Lower lobe of right lung (tissue), 2 donors: ENCODE measurements around the gene ATP12A. TPM values are rescaled to one million over a fixed set of nuclear protein-coding genes. Genes with fewer than 3 reads are reported as not detected.

ENCODE experiments used
- ATAC-seq, 2 donors: fragments of 200-7000 bp; cut with Tn5 transposase; one replicate each; pipeline ENCODE4 v1.9.1; 2020 to 2022; ENCODE audit warnings: mild to moderate bottlenecking in 2 of 2, moderate library complexity in 2 of 2
- DNase-seq: peaks from one replicate; pipeline ENCODE4 v3.0.0-alpha.2; 2020
- H3K27ac ChIP-seq: fragments of 200-600 bp; one replicate; pipeline ENCODE4 v1.8.0; 2022
- H3K27me3 ChIP-seq: fragments of 200-600 bp; one replicate; pipeline ENCODE4 v1.8.0; 2022; ENCODE audit warnings: low read depth
- H3K36me3 ChIP-seq: fragments of 200-600 bp; one replicate; pipeline ENCODE4 v1.8.0; 2022; ENCODE audit warnings: mild to moderate bottlenecking
- H3K4me1 ChIP-seq: fragments of 200-600 bp; one replicate; pipeline ENCODE4 v1.8.0; 2022
- H3K4me3 ChIP-seq: fragments of 200-600 bp; one replicate; pipeline ENCODE4 v1.8.0; 2022; ENCODE audit warnings: mild to moderate bottlenecking
- H3K9me3 ChIP-seq: fragments of 200-600 bp; one replicate; pipeline ENCODE4 v1.8.0; 2022
- intact Hi-C: fragments of 100-400 bp; cut with DNase I; formaldehyde crosslinking; loops from one replicate; pipeline ENCODE4 v1.11.0; 2022
- total RNA-seq: library from RNA; stranded (reverse); fragmentation: NEBNext Ultra II Directional; extraction: Animal tissue kit (Norgen Biotek cat#: 25700); gene quantifications from one replicate; pipeline ENCODE4 v1.2.1, GENCODE V29; 2021
- TF ChIP-seq, protein P1 (sequence below): fragments of 200-600 bp; IDR thresholded peaks from one replicate; pipeline ENCODE4 v1.8.0; 2022; ENCODE audit warnings: antibody characterized with exemption, mild to moderate bottlenecking
- donor health status: DM: no; HTN: yes; CAD: no; lungs with severe emphysema.

The ATP12A gene
- total RNA-seq, 1 donor from 2014 or later: 1.3 TPM

DNA sequence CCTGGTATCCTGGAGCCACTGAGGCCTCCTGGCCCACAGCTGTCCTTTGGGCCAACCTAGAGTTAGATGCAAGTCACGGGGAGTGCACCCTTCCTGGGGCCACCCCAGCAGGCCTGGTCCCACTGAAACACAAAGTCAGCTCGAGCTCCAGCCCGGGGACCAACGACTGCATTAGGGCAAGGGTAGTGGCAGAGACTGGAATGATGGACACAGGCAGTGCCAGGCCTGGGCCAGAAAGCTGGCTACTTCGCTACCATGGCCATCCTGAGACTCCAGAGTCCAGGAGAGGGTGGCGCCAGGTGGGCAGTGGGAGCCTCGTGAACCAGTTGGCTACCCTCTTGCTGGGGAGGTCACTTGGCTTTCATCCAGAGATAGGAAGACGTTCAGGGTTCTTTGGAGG lies 61.6 kb downstream of the ATP12A start:
- no peak for DNase-seq

DNA sequence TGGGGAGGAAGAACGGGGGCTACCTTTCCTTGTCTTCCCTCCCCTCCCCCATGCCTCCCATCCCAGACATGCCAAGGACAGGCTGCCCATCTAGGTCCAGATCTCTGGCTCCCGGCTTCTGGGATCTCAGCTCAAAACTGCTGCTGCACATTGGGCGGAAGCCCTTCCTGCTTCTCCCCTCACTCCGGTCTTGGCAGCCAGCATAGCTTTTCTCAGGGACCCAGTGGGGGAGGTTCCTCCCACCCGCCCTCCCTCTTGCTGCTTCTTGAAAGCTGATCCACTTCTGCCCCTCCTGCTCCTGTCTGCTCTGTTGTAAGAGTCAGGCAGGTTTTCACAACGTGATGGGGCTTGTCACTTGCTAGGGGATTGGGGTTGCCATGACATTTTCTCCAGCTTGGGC lies 62.1 kb downstream of the ATP12A start:
- H3K27ac ChIP-seq: no peak overlapping the region
- no peak overlapping the region for H3K4me3 ChIP-seq
- TF ChIP-seq, protein P1, sequence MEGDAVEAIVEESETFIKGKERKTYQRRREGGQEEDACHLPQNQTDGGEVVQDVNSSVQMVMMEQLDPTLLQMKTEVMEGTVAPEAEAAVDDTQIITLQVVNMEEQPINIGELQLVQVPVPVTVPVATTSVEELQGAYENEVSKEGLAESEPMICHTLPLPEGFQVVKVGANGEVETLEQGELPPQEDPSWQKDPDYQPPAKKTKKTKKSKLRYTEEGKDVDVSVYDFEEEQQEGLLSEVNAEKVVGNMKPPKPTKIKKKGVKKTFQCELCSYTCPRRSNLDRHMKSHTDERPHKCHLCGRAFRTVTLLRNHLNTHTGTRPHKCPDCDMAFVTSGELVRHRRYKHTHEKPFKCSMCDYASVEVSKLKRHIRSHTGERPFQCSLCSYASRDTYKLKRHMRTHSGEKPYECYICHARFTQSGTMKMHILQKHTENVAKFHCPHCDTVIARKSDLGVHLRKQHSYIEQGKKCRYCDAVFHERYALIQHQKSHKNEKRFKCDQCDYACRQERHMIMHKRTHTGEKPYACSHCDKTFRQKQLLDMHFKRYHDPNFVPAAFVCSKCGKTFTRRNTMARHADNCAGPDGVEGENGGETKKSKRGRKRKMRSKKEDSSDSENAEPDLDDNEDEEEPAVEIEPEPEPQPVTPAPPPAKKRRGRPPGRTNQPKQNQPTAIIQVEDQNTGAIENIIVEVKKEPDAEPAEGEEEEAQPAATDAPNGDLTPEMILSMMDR: no peak
- no peaks in the 10 kb centered on the region for H3K36me3 ChIP-seq
- no peak for DNase-seq
- no peak for ATAC-seq
- H3K4me1 ChIP-seq: peaks cover 2% of the 10 kb centered on the region
- no peaks in the 10 kb centered on the region for H3K9me3 ChIP-seq
- intact Hi-C loops: no loop called here
- H3K27me3 ChIP-seq: peaks cover 34% of the 10 kb centered on the region

More for the DNA sequence above, 61.6 kb downstream of the ATP12A start:
- Histone ChIP-seq H3K27ac (no peak overlapping the region), H3K36me3 (no peaks in the 10 kb centered on the region), H3K9me3 (no peaks in the 10 kb centered on the region), H3K4me3 (no peak overlapping the region), H3K27me3 (peaks cover 29% of the 10 kb centered on the region), H3K4me1 (no peaks in the 10 kb centered on the region)
- intact Hi-C loops: no loop called here
- no peak for ATAC-seq
- TF ChIP-seq, protein P1: no peak

DNA sequence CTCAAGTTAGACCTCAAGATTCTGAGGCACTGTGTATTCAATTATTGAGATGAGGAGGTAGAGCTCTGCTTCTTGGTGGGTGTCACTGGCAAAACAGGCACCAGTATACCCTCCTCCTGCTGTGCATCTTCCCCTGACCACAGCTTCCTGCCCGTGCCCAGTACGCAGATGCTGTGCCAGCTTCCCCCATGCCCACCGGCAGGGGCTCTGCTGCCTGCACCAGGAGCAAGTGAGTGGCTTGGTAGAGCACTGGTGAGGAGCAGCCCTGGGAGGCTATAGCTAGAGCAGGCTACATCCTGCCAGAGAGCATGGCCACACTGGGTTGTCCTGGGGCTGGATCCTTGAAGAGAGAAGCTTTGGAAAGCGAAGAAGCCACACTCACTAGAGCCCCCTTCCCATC lies 62.8 kb downstream of the ATP12A start:
- Histone ChIP-seq H3K9me3 (no peaks in the 10 kb centered on the region), H3K27me3 (peaks cover 41% of the 10 kb centered on the region), H3K4me1 (peaks cover 9% of the 10 kb centered on the region), H3K36me3 (no peaks in the 10 kb centered on the region), H3K4me3 (no peak overlapping the region), H3K27ac (no peak overlapping the region)
- TF ChIP-seq, protein P1: no peak
- DNase-seq (no peak), ATAC-seq (no peak)
- intact Hi-C loops: no loop called here

DNA sequence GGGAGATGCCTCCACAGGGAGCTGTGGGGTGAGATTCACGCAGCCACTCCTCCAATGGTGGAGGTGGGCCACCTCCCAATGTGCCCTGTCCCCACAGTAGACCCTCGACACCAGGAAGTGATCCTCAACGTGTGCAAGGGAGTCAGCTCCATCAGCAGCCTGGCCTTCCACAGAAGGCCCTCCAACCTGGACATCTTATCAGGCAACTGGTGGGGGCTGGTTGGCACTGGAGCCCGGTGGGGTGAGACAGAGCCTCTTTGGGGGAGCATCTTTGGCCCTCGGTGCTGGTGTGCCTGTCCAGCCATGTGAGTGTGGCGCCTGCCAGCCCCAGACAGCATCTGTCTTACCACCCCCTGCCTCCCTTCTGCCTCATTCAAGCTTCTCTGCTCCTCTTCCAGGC lies 64.0 kb downstream of the ATP12A start:
- no peak overlapping the region for H3K27ac ChIP-seq
- peaks cover 52% of the 10 kb centered on the region for H3K27me3 ChIP-seq

DNA sequence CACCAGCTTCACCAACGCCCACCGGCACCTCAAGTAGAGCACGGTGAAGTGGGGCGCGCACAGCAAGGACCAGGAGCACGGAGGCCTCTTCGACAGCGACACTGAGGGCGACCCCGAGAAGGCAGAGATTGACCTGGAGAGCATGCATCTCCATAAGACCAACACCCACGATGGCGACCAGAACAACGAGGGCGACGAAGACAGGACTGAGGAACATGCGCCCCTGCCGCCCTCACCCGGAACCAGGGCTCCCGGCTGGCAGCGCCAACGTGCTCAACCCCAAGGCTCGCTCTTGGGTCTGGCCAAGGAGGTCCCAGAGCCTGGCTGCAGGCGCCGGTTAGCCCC lies 65.3 kb downstream of the ATP12A start:
- H3K27me3 ChIP-seq: peaks cover 55% of the 10 kb centered on the region
- intact Hi-C loops: no loop called here
- DNase-seq (no peak), ATAC-seq (no peak)
- no peaks in the 10 kb centered on the region for H3K36me3 ChIP-seq
- no peak overlapping the region for H3K4me3 ChIP-seq
- TF ChIP-seq, protein P1: no peak
- H3K4me1 ChIP-seq: peaks cover 9% of the 10 kb centered on the region
- no peak overlapping the region for H3K27ac ChIP-seq
- no peaks in the 10 kb centered on the region for H3K9me3 ChIP-seq

More for the DNA sequence above, 64.0 kb downstream of the ATP12A start:
- no peak for DNase-seq
- Histone ChIP-seq H3K4me1 (peaks cover 9% of the 10 kb centered on the region), H3K4me3 (no peak overlapping the region), H3K9me3 (no peaks in the 10 kb centered on the region), H3K36me3 (no peaks in the 10 kb centered on the region)
- TF ChIP-seq, protein P1: no peak
- no peak for ATAC-seq
- intact Hi-C loops: no loop called here
